ENCODE results near the gene CFAP74. TPM values are rescaled to one million over a fixed set of nuclear protein-coding genes. Genes with fewer than 3 reads are reported as not detected.

Gene CFAP74
- total and polyA plus RNA-seq, 2 of the 13 experiments (the other 11 are each of a cell fraction or from before 2014, with no cell fraction given) = 0.27 to 0.62 TPM

DNA sequence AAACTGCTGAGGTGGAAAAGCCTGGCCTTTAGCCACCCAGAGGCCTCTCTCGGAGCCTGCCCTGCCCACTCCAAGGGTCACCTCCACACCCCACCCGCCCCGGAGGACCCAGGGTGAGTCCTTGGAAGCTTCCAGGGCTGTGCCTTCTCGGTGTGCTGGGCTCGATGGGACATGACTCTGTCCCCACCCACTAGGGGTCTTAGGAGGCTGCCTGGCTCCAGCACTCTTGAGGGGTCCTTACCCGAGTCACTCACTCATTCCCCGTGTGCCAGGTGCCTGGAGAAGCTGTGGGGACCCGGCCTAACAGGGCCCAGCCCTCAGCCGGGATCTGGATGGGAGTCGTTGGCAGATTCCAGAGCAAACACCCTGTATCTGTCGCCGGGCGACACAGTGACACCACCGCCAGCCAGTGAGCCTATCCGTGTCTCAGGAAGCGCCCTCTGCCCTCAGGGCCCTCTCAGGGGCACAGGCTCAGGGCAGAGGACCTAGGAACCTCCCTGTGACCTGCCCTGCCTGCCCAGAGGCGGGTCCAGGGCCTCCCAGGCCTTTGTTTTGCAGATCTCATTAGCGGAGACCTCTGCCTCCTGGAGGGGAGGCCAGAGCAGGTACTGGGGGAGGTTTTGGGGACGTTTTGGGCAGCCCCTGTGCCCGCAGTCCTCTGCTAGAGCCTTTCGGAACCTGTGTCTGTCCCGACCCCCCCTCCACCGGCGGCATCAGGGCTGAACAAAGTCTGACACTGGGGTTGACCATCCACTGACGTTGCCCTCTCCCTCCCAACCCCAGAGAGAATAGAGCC is 43.6 kb upstream of the CFAP74 start (continued):
- TF ChIP-seq, protein P1, sequence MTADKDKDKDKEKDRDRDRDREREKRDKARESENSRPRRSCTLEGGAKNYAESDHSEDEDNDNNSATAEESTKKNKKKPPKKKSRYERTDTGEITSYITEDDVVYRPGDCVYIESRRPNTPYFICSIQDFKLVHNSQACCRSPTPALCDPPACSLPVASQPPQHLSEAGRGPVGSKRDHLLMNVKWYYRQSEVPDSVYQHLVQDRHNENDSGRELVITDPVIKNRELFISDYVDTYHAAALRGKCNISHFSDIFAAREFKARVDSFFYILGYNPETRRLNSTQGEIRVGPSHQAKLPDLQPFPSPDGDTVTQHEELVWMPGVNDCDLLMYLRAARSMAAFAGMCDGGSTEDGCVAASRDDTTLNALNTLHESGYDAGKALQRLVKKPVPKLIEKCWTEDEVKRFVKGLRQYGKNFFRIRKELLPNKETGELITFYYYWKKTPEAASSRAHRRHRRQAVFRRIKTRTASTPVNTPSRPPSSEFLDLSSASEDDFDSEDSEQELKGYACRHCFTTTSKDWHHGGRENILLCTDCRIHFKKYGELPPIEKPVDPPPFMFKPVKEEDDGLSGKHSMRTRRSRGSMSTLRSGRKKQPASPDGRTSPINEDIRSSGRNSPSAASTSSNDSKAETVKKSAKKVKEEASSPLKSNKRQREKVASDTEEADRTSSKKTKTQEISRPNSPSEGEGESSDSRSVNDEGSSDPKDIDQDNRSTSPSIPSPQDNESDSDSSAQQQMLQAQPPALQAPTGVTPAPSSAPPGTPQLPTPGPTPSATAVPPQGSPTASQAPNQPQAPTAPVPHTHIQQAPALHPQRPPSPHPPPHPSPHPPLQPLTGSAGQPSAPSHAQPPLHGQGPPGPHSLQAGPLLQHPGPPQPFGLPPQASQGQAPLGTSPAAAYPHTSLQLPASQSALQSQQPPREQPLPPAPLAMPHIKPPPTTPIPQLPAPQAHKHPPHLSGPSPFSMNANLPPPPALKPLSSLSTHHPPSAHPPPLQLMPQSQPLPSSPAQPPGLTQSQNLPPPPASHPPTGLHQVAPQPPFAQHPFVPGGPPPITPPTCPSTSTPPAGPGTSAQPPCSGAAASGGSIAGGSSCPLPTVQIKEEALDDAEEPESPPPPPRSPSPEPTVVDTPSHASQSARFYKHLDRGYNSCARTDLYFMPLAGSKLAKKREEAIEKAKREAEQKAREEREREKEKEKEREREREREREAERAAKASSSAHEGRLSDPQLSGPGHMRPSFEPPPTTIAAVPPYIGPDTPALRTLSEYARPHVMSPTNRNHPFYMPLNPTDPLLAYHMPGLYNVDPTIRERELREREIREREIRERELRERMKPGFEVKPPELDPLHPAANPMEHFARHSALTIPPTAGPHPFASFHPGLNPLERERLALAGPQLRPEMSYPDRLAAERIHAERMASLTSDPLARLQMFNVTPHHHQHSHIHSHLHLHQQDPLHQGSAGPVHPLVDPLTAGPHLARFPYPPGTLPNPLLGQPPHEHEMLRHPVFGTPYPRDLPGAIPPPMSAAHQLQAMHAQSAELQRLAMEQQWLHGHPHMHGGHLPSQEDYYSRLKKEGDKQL (CRISPR knock-in tag; IDR thresholded peaks at IDR 0.05; ENCODE audit: low read depth) = no peak
- TF ChIP-seq NCOA2 (CRISPR knock-in tag; IDR thresholded peaks at IDR 0.05) (0 out of 2 replicates have a peak, but pooled peaks have one; percentile 27), NR2C2 (CRISPR knock-in tag; IDR thresholded peaks at IDR 0.05; ENCODE audit: borderline replicate concordance) (peak; percentile 86), HNRNPLL (IDR thresholded peaks at IDR 0.05; ENCODE audit: low read depth, low read length, poor library complexity, severe bottlenecking) (no peak), ZNF430 (CRISPR knock-in tag; IDR thresholded peaks at IDR 0.05) (peak; percentile 46; the same call in 1 of the 2 replicates), ZNF383 (CRISPR knock-in tag; IDR thresholded peaks at IDR 0.05; ENCODE audit: borderline replicate concordance) (no peak), KLF11 (CRISPR knock-in tag; IDR thresholded peaks at IDR 0.05) (no peak), TBX2 (CRISPR knock-in tag; IDR thresholded peaks at IDR 0.05; ENCODE audit: borderline replicate concordance) (peak; percentile 50; the same call in 1 of the 2 replicates), ZNF234 (CRISPR knock-in tag; conservative IDR thresholded peaks at IDR 0.05) (no peak), ZNF629 (CRISPR knock-in tag; conservative IDR thresholded peaks at IDR 0.05) (0 out of 2 replicates have a peak, but pooled peaks have one; percentile 10), ZNF343 (CRISPR knock-in tag; IDR thresholded peaks at IDR 0.05) (no peak), CCDC6 (CRISPR knock-in tag; IDR thresholded peaks at IDR 0.05) (no peak), POGZ (CRISPR knock-in tag; IDR thresholded peaks at IDR 0.05) (0 out of 2 replicates have a peak, but pooled peaks have one; percentile 29)
- TF ChIP-seq, protein P2, sequence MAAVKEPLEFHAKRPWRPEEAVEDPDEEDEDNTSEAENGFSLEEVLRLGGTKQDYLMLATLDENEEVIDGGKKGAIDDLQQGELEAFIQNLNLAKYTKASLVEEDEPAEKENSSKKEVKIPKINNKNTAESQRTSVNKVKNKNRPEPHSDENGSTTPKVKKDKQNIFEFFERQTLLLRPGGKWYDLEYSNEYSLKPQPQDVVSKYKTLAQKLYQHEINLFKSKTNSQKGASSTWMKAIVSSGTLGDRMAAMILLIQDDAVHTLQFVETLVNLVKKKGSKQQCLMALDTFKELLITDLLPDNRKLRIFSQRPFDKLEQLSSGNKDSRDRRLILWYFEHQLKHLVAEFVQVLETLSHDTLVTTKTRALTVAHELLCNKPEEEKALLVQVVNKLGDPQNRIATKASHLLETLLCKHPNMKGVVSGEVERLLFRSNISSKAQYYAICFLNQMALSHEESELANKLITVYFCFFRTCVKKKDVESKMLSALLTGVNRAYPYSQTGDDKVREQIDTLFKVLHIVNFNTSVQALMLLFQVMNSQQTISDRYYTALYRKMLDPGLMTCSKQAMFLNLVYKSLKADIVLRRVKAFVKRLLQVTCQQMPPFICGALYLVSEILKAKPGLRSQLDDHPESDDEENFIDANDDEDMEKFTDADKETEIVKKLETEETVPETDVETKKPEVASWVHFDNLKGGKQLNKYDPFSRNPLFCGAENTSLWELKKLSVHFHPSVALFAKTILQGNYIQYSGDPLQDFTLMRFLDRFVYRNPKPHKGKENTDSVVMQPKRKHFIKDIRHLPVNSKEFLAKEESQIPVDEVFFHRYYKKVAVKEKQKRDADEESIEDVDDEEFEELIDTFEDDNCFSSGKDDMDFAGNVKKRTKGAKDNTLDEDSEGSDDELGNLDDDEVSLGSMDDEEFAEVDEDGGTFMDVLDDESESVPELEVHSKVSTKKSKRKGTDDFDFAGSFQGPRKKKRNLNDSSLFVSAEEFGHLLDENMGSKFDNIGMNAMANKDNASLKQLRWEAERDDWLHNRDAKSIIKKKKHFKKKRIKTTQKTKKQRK (IDR thresholded peaks at IDR 0.05; ENCODE audit: low read length) = no peak
- TF ChIP-seq, protein P3, sequence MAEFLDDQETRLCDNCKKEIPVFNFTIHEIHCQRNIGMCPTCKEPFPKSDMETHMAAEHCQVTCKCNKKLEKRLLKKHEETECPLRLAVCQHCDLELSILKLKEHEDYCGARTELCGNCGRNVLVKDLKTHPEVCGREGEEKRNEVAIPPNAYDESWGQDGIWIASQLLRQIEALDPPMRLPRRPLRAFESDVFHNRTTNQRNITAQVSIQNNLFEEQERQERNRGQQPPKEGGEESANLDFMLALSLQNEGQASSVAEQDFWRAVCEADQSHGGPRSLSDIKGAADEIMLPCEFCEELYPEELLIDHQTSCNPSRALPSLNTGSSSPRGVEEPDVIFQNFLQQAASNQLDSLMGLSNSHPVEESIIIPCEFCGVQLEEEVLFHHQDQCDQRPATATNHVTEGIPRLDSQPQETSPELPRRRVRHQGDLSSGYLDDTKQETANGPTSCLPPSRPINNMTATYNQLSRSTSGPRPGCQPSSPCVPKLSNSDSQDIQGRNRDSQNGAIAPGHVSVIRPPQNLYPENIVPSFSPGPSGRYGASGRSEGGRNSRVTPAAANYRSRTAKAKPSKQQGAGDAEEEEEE (CRISPR knock-in tag; IDR thresholded peaks at IDR 0.05; ENCODE audit: borderline replicate concordance) = no peak
- TF ChIP-seq, protein P4, sequence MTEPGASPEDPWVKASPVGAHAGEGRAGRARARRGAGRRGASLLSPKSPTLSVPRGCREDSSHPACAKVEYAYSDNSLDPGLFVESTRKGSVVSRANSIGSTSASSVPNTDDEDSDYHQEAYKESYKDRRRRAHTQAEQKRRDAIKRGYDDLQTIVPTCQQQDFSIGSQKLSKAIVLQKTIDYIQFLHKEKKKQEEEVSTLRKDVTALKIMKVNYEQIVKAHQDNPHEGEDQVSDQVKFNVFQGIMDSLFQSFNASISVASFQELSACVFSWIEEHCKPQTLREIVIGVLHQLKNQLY (CRISPR knock-in tag; IDR thresholded peaks at IDR 0.05) = no peak

Data from HepG2 (cell line).